HUES64 (cell line): ENCODE measurements around the gene MARCHF10.

Source experiments
- H3K27ac ChIP-seq: 2 replicates; pipeline ENCODE4 v1.7.0; 2013; ENCODE audit warnings: low read depth, low read length, inconsistent platforms
- H3K27me3 ChIP-seq: 2 replicates; pipeline ENCODE4 v1.6.1; 2013; ENCODE audit warnings: mild to moderate bottlenecking, low read length; ENCODE audit not compliant: insufficient read depth
- H3K36me3 ChIP-seq: 2 replicates; pipeline ENCODE4 v1.6.1; 2013; ENCODE audit warnings: mild to moderate bottlenecking, low read length; ENCODE audit not compliant: insufficient read depth
- H3K4me1 ChIP-seq: 2 replicates; pipeline ENCODE4 v1.6.1; 2013; ENCODE audit warnings: mild to moderate bottlenecking, low read length, moderate library complexity; ENCODE audit not compliant: insufficient read depth
- H3K4me3 ChIP-seq: 2 replicates; pipeline ENCODE4 v1.5.1; 2013; ENCODE audit warnings: mild to moderate bottlenecking, low read length, moderate library complexity
- H3K9ac ChIP-seq: 2 replicates; pipeline ENCODE4 v1.6.1; 2013; ENCODE audit warnings: mild to moderate bottlenecking, low read depth, low read length
- H3K9me3 ChIP-seq: 2 replicates; pipeline ENCODE4 v1.6.1; 2013; ENCODE audit warnings: low read depth, low read length; ENCODE audit not compliant: insufficient read depth
- WGBS: fragments of 150-250, 120-280 bp; methylation state at CpG from one replicate; pipeline ENCODE4 v1.1.7; 2013; ENCODE audit warnings: missing lambda C conversion rate; 5-methylcytosine and 5-hydroxymethylcytosine counted together

The MARCHF10 gene

GRCh38 chr17:62761884-62762283 lies 46.2 kb downstream of the MARCHF10 start:
- Histone ChIP-seq H3K4me1 (peaks cover 19% of the 10 kb centered on the region), H3K9me3 (no peaks in the 10 kb centered on the region), H3K27me3 (no peaks in the 10 kb centered on the region), H3K9ac (no peak overlapping the region), H3K36me3 (no peaks in the 10 kb centered on the region), H3K4me3 (no peak overlapping the region), H3K27ac (peak overlapping the region; percentile 53; the same call in 1 of the 2 replicates)
- 12% methylated on average over 4 of the region's 7 CpGs for WGBS

DNA sequence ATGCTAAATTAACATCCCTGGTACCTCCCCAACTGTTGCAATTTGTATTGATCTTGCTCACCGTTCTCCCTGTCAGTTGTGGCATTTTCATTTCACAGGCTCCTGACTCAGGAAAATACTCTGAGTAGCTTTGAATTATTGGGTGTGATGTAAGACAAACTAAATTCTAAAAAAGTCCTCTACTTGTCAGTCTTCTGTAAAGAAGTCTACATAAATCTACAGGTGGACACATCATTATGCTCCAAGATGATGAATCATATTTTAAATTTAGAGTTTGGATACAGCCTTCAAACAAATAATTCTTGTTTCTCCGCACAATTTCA lies 47.2 kb downstream of the MARCHF10 start:
- no peaks in the 10 kb centered on the region for H3K36me3 ChIP-seq
- no peak overlapping the region for H3K9ac ChIP-seq
- WGBS: 87% methylated on average over 2 of the region's 2 CpGs
- no peaks in the 10 kb centered on the region for H3K27me3 ChIP-seq
- H3K4me3 ChIP-seq: no peak overlapping the region
- H3K27ac ChIP-seq: no peak overlapping the region
- peaks cover 19% of the 10 kb centered on the region for H3K4me1 ChIP-seq
- no peaks in the 10 kb centered on the region for H3K9me3 ChIP-seq

DNA sequence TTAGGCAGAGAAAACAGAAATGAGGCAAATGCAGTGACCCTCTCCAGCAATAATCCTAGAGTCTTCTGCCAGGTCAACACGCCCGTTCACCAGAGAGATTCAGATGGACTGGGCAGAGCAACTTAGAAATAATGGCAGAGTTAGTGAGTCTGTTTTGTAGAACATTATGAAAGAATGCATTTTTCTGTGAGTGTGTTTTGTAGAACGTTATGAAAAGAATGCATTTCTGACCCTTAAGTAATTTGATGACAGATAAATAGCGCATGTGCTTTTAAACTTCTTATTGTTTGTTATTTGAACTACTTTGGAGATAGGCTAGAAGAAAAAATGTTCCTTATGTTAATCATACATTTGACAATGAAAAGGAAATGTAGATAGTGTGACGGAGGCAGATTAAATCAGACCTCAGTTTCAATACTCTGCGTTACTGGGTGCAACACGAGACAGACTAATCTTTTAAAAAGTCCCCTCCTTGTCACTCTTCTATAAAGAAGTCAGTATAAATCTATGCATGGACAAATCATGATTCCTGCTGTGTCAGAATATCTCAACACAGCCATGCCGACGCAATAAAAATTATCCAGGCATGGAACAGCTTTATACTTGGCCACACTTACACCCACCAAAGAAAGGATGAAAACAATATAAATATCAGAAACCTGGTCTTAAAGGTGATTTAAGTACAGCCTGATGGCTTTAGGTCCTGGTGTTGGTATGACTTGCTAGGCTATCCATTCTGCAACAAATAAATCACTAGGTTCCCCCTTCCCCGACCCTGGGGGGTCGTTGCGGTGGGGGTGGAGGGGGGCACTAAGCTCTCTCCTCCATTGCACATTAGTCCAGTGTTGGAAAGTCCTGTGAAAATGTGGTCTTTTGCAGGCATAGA lies 47.8 kb downstream of the MARCHF10 start:
- Histone ChIP-seq H3K36me3 (no peaks in the 10 kb centered on the region), H3K27me3 (no peaks in the 10 kb centered on the region), H3K4me1 (peaks cover 19% of the 10 kb centered on the region), H3K9me3 (no peaks in the 10 kb centered on the region), H3K9ac (no peak overlapping the region), H3K4me3 (no peak overlapping the region), H3K27ac (no peak overlapping the region)
- 89% methylated on average over 8 of the region's 12 CpGs for WGBS

GRCh38 chr17:62757500-62757951 lies 50.6 kb downstream of the MARCHF10 start:
- H3K27me3 ChIP-seq: no peaks in the 10 kb centered on the region
- WGBS: 90% methylated on average over 4 of the region's 4 CpGs
- H3K27ac ChIP-seq: no peak overlapping the region
- H3K9me3 ChIP-seq: no peaks in the 10 kb centered on the region
- no peak overlapping the region for H3K4me3 ChIP-seq
- H3K9ac ChIP-seq: no peak overlapping the region
- no peaks in the 10 kb centered on the region for H3K36me3 ChIP-seq
- H3K4me1 ChIP-seq: peaks cover 19% of the 10 kb centered on the region

DNA sequence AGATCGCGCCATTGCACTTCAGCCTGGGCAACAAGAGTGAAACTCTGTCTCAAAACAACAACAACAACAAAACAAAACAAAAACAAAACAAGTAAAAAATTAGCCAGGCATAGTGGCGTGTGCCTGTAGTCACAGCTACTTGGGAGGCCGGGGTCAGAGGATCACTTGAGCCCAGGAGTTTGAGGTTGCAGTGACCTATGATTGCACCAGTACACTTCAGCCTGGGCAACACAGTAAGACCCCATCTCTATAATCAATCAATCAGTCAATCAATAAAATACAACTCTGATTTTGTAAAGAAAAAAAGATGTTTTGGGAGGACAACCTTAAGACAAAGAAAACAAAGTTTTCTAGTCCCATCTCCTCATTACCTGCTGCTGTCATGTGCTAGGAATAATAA lies 51.9 kb downstream of the MARCHF10 start:
- Histone ChIP-seq H3K27me3 (no peaks in the 10 kb centered on the region), H3K4me3 (no peak overlapping the region), H3K27ac (no peak overlapping the region), H3K36me3 (no peaks in the 10 kb centered on the region), H3K4me1 (peaks cover 17% of the 10 kb centered on the region), H3K9me3 (no peaks in the 10 kb centered on the region), H3K9ac (no peak overlapping the region)
- 95% methylated on average over 4 of the region's 4 CpGs for WGBS

GRCh38 chr17:62755141-62755851 lies 52.8 kb downstream of the MARCHF10 start:
- Histone ChIP-seq H3K9ac (no peak overlapping the region), H3K27me3 (no peaks in the 10 kb centered on the region), H3K4me1 (peaks cover 18% of the 10 kb centered on the region), H3K36me3 (no peaks in the 10 kb centered on the region), H3K4me3 (no peak overlapping the region), H3K9me3 (no peaks in the 10 kb centered on the region), H3K27ac (no peak overlapping the region)
- 83% methylated on average over 10 of the region's 10 CpGs for WGBS

GRCh38 chr17:62754631-62755030 lies 53.5 kb downstream of the MARCHF10 start:
- no peak overlapping the region for H3K9ac ChIP-seq
- H3K9me3 ChIP-seq: no peaks in the 10 kb centered on the region
- H3K27ac ChIP-seq: no peak overlapping the region
- H3K4me1 ChIP-seq: peaks cover 12% of the 10 kb centered on the region
- WGBS: 95% methylated on average over 4 of the region's 4 CpGs
- no peaks in the 10 kb centered on the region for H3K27me3 ChIP-seq
- H3K4me3 ChIP-seq: no peak overlapping the region
- H3K36me3 ChIP-seq: no peaks in the 10 kb centered on the region

- Histone ChIP-seq H3K4me3 (no peak overlapping the region), H3K36me3 (no peaks in the 10 kb centered on the region), H3K27me3 (no peaks in the 10 kb centered on the region), H3K9ac (no peak overlapping the region), H3K4me1 (peaks cover 12% of the 10 kb centered on the region), H3K9me3 (no peaks in the 10 kb centered on the region), H3K27ac (no peak overlapping the region)
- 95% methylated on average over 7 of the region's 7 CpGs for WGBS
Observed at GRCh38 chr17:62753562-62753961, 54.6 kb downstream of the MARCHF10 start.

DNA sequence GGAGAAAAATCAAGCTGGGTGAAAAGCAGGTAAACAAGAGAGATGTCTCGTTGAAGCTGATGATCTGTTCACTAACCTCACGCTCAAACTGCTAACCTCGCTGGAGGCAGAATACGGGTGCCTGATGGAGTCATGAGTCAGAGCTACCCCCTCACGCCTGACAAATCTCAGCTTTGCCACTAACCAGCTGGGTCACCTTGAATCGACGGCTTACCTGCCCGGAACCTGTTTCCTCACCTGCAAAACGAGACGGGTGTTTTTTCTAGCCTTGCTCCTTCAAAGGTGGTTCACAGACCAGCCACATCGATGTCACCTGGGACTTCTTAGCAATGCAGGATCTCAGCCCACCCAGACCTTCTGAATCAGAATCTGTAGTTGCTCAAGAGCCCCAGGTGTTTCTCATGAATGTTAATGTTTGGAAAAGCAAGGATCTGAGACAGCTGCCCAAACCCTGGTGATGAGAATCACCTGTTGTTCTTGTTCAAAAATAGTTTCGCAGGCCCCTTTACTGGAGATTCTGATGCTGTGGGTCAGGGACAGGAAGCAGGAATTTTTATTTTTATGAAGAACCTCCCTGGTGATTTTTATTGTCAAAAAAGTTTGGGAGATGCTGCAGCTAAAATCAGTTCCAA lies 56.9 kb downstream of the MARCHF10 start:
- H3K4me3 ChIP-seq: no peak overlapping the region
- H3K9ac ChIP-seq: no peak overlapping the region
- no peak overlapping the region; the same call in 1 of the 2 replicates for H3K27ac ChIP-seq
- H3K4me1 ChIP-seq: peaks cover 15% of the 10 kb centered on the region
- H3K27me3 ChIP-seq: no peaks in the 10 kb centered on the region
- H3K36me3 ChIP-seq: no peaks in the 10 kb centered on the region
- no peaks in the 10 kb centered on the region for H3K9me3 ChIP-seq
- 71% methylated on average over 12 of the region's 12 CpGs for WGBS

- H3K4me3 ChIP-seq: no peak overlapping the region
- peaks cover 15% of the 10 kb centered on the region for H3K4me1 ChIP-seq
- no peak overlapping the region; the same call in 1 of the 2 replicates for H3K27ac ChIP-seq
- no peaks in the 10 kb centered on the region for H3K36me3 ChIP-seq
- H3K9ac ChIP-seq: no peak overlapping the region
- no peaks in the 10 kb centered on the region for H3K9me3 ChIP-seq
- WGBS: 49% methylated on average over 15 of the region's 15 CpGs
- no peaks in the 10 kb centered on the region for H3K27me3 ChIP-seq
Observed at GRCh38 chr17:62750631-62751051, 57.5 kb downstream of the MARCHF10 start.

- H3K4me3 ChIP-seq: no peak overlapping the region
- H3K9ac ChIP-seq: no peak overlapping the region
- H3K27me3 ChIP-seq: no peaks in the 10 kb centered on the region
- peaks cover 15% of the 10 kb centered on the region for H3K4me1 ChIP-seq
- no peak overlapping the region for H3K27ac ChIP-seq
- H3K36me3 ChIP-seq: no peaks in the 10 kb centered on the region
- WGBS: 94% methylated on average over 17 of the region's 17 CpGs
- no peaks in the 10 kb centered on the region for H3K9me3 ChIP-seq
Observed at GRCh38 chr17:62749926-62750325, 58.2 kb downstream of the MARCHF10 start.
